Activated CD4-positive, alpha-beta T cell treated with anti-CD3 and anti-CD28 coated beads, Interleukin-10, Interleukin-2, amounts not matched to agents 100 ng/mL and 50 ng/mL, durations not matched to agents 16 hours and 8 hours (primary cell): ENCODE results near the gene ZNF556.
"Not testable (repeated sequence)": the region's sequence is repeated elsewhere in the genome, so short reads cannot be mapped to it uniquely, and the experiment has no call there.

ENCODE experiments used
- DNase-seq: peaks from one replicate; pipeline ENCODE4 v3.0.0-alpha.2; 2020

Gene ZNF556

GRCh38 chr19:2854849-2855248 lies 12.3 kb upstream of the ZNF556 start:
- DNase-seq: no peak

GRCh38 chr19:2856457-2857050 lies 10.6 kb upstream of the ZNF556 start:
- no peak for DNase-seq

GRCh38 chr19:2858864-2859263 lies 8.3 kb upstream of the ZNF556 start:
- no peak for DNase-seq

GRCh38 chr19:2863816-2864215 lies 3.3 kb upstream of the ZNF556 start:
- DNase-seq: no peak

- no peak for DNase-seq
Observed at GRCh38 chr19:2865334-2866100, 1.6 kb upstream of the ZNF556 start.

GRCh38 chr19:2866495-2867024 lies 575 bp upstream of the ZNF556 start:
- no peak for DNase-seq

- DNase-seq: no peak
Observed at GRCh38 chr19:2869618-2870017, 2.5 kb downstream of the ZNF556 start.

GRCh38 chr19:2872175-2872574 lies 5.0 kb downstream of the ZNF556 start:
- peak; percentile 4 for DNase-seq

GRCh38 chr19:2877398-2878331 lies 10.5 kb downstream of the ZNF556 start:
- DNase-seq: no peak

- DNase-seq: no peak
Observed at GRCh38 chr19:2883686-2884439, 16.7 kb downstream of the ZNF556 start.

GRCh38 chr19:2885736-2886135 lies 18.6 kb downstream of the ZNF556 start:
- no peak for DNase-seq

- DNase-seq: peak; percentile 37
Observed at GRCh38 chr19:2887391-2887914, 20.3 kb downstream of the ZNF556 start.

- peak; percentile 21 for DNase-seq
Observed at GRCh38 chr19:2888731-2889224, 21.6 kb downstream of the ZNF556 start.

GRCh38 chr19:2890531-2890930 lies 23.4 kb downstream of the ZNF556 start:
- DNase-seq: not testable (repeated sequence)

GRCh38 chr19:2896694-2897093 lies 29.6 kb downstream of the ZNF556 start:
- no peak for DNase-seq

GRCh38 chr19:2900296-2901252 lies 33.4 kb downstream of the ZNF556 start, which contains the start of gene ZNF57:
TSS of gene ZNF57 (plus strand) at chr19:2900928. CDS start at chr19:2901046, 118 bp downstream.
- peak; percentile 98 for DNase-seq

GRCh38 chr19:2902590-2903218 lies 35.6 kb downstream of the ZNF556 start:
- DNase-seq: no peak

- not testable (repeated sequence) for DNase-seq
Observed at GRCh38 chr19:2903326-2903725, 36.2 kb downstream of the ZNF556 start.

- DNase-seq: no peak
Observed at GRCh38 chr19:2905918-2906519, 38.9 kb downstream of the ZNF556 start.
